GM19240 (cell line): ENCODE results near the gene CCL27.

ENCODE experiments used
- DNase-seq: peaks from one replicate; pipeline ENCODE4 v3.0.0; 2011; ENCODE audit warnings: low spot score; ENCODE audit not compliant: insufficient read length

CCL27 gene

GRCh38 chr9:34684816-34685215, 22.4 kb upstream of the CCL27 start:
- no peak for DNase-seq

- no peak for DNase-seq
Measured at GRCh38 chr9:34684145-34684544, 21.7 kb upstream of the CCL27 start.

- DNase-seq: no peak
Measured at GRCh38 chr9:34675869-34676268, 13.4 kb upstream of the CCL27 start.

GRCh38 chr9:34675048-34675714, 12.7 kb upstream of the CCL27 start:
- peak; percentile 48 for DNase-seq

- no peak for DNase-seq
Measured at GRCh38 chr9:34674440-34674839, 12.0 kb upstream of the CCL27 start.

GRCh38 chr9:34671307-34671706, 8.8 kb upstream of the CCL27 start:
- no peak for DNase-seq

GRCh38 chr9:34669809-34670562, 7.5 kb upstream of the CCL27 start:
- no peak for DNase-seq

GRCh38 chr9:34665381-34666250, 3.2 kb upstream of the CCL27 start:
- DNase-seq: peak; percentile 72

GRCh38 chr9:34665067-34665380, 2.6 kb upstream of the CCL27 start:
- DNase-seq: no peak

- peak; percentile 61 for DNase-seq
Measured at GRCh38 chr9:34664281-34665066, 2.0 kb upstream of the CCL27 start.

GRCh38 chr9:34663303-34663605, 797 bp upstream of the CCL27 start:
- DNase-seq: no peak

- DNase-seq: no peak
Measured at GRCh38 chr9:34659592-34660253, 2.7 kb downstream of the CCL27 start.

GRCh38 chr9:34658461-34658860, 4.0 kb downstream of the CCL27 start:
- DNase-seq: no peak

GRCh38 chr9:34656992-34657391, 5.5 kb downstream of the CCL27 start:
- DNase-seq: no peak

GRCh38 chr9:34655394-34655793, 7.1 kb downstream of the CCL27 start:
- no peak for DNase-seq

GRCh38 chr9:34654323-34655051, 8.0 kb downstream of the CCL27 start:
- no peak for DNase-seq

GRCh38 chr9:34653151-34654072, 9.0 kb downstream of the CCL27 start:
- no peak for DNase-seq

GRCh38 chr9:34652602-34653000, 9.9 kb downstream of the CCL27 start:
- no peak for DNase-seq

GRCh38 chr9:34651876-34652601, 10.4 kb downstream of the CCL27 start, which contains the start of gene IL11RA:
Gene IL11RA, plus strand, starts transcription at chr9:34652185. Its CDS starts 3,033 bp downstream, at chr9:34655218.
- DNase-seq: no peak
